Choroid plexus epithelial cell (primary cell): ENCODE measurements around the gene ECHDC1.

Experiments used
- DNase-seq: peaks from one replicate; pipeline ENCODE4 v3.0.0-alpha.2; 2010; ENCODE audit warnings: low read depth
- H3K4me3 ChIP-seq: 2 replicates; pipeline ENCODE4 v1.5.1; 2011; ENCODE audit warnings: low read depth, mild to moderate bottlenecking, control low read depth, low read length, moderate library complexity
- TF ChIP-seq, protein P1 (sequence below): conservative IDR thresholded peaks from 2 replicates; pipeline ENCODE4 v1.5.1; 2011; ENCODE audit warnings: low read depth, mild to moderate bottlenecking, control low read depth, inconsistent platforms, low read length, moderate library complexity

The ECHDC1 gene

DNA sequence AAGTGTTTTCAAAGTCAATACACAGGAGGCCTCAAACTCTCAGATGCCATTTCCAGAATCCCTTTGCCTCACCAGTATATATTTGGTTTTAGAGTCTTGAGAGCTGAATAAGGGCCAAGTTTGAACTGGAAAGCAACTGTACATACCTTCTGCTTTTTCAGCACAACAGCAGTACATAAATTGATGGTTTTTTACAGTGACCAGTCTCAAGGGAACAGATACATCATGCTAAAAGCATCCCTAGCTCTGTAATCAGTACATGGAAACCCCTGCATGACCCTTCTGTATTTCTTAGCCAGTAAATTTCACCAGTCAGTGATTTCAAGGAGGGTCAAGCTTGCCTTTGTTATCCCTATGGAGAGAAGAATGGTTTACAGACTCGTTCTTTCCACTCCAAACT, 40.6 kb upstream of the ECHDC1 start:
- peak; percentile 83 for DNase-seq
- H3K4me3 ChIP-seq: no peak overlapping the region
- TF ChIP-seq, protein P1, sequence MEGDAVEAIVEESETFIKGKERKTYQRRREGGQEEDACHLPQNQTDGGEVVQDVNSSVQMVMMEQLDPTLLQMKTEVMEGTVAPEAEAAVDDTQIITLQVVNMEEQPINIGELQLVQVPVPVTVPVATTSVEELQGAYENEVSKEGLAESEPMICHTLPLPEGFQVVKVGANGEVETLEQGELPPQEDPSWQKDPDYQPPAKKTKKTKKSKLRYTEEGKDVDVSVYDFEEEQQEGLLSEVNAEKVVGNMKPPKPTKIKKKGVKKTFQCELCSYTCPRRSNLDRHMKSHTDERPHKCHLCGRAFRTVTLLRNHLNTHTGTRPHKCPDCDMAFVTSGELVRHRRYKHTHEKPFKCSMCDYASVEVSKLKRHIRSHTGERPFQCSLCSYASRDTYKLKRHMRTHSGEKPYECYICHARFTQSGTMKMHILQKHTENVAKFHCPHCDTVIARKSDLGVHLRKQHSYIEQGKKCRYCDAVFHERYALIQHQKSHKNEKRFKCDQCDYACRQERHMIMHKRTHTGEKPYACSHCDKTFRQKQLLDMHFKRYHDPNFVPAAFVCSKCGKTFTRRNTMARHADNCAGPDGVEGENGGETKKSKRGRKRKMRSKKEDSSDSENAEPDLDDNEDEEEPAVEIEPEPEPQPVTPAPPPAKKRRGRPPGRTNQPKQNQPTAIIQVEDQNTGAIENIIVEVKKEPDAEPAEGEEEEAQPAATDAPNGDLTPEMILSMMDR: no peak

DNA sequence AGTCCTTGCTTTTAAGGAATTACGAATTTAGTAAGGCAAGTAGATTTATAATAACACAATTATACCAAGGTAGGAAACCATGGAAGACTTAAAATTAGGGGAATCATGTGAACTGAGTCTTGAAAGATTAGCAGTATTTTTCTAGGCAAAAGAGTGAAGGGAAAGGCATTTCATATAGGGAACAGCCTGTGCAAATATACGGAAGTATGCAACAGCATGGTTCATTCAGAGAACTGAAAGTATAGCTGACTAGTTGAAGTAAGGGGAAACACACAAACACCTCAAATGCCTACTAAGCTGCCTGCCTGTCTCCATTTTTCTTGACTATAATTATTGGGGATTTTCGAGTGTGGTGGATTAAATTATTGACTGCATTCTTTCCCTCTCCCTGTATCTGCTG, 39.0 kb upstream of the ECHDC1 start:
- TF ChIP-seq, protein P1: no peak
- no peak for DNase-seq
- H3K4me3 ChIP-seq: no peak overlapping the region

DNA sequence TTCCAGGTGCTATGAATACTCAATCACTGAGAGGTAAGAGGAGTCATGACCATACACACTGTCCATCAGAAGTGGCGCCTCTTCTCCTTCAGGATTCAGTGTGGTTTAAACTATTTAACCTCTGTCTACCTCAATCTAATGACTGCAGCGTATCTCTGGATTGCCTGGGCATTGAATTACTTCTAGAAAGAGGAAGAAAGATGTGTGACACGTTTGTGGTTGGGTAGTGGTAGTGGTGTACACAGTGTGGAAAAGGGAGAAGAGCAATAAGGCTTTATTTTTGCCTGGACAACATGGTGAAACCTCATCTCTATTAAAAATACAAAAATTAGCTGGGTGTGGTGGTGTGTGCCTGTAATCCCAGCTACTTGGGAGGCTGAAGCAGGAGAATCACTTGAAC, 38.0 kb upstream of the ECHDC1 start:
- TF ChIP-seq, protein P1: no peak
- no peak overlapping the region for H3K4me3 ChIP-seq
- DNase-seq: no peak

DNA sequence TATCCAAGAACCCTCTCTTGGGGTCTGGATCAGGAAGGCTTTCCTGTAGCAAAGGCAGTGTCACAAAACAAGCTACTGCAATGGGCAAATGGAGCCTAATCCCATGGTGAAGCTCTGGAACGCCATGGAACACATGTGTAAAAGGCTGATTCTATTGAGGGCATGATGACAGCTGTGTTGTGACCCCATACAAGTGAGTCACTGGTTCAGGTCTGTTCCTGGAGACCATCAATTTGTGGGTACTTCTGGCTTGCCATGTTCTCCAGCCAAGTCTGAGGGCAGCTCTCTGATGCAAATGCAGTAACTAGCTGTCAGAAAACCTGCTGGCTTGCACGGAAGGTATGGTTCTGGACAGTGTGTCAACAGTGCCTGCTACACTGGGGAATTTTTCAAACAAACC, 33.3 kb upstream of the ECHDC1 start:
- no peak overlapping the region for H3K4me3 ChIP-seq
- peak; percentile 18 for DNase-seq
- TF ChIP-seq, protein P1: no peak

DNA sequence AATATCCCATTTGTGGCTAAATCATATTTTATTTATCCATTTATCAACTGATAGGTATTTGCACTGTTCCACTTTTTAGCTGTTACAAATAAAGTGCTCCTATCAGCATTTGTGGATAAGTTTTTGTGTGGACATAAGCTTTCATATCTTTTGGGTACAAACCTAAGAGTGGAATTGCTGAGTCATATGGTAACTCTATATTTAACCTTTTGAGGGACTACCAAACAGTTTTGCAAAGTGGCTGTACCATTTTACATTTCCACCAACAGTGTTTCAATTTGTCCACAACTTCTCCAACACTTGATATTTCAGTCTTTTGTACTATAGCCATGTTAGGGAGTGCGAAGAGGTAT, 23.6 kb upstream of the ECHDC1 start:
- TF ChIP-seq, protein P1: no peak
- DNase-seq: peak; percentile 15
- no peak overlapping the region for H3K4me3 ChIP-seq

DNA sequence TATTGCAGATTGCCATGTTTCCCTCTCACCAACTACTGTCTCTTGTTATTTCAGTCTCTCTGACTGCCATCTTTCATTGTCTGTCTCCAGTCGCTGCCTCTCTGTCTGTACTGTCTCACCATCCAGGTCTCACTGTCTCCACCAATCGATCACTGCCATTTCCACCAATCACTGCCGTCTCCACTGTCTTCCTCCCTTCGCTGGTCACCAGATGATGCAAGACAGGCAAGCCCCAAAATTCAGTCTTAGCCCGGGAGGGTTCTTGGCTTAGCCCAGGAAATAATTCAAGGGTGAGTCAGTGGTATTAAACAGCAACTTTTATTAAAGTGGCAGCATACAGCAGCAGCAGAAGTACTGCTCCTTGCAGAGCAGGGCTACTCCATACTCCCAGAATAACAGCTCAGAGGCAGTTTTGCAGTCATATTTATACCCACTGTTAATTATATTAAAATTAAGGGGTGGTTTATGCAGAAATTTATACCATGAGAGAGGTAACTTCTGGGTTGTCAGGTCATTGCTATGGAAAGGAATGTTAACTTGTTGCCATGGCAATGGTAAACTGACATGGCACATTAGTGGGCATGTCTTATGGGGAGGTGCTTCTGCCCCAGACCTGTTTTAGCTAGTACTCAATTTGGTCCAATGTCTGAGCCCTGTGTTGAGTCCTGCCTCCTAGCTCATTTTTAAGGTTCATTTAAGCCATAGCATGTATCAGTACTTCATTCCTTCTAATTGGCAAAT, 23.0 kb upstream of the ECHDC1 start:
- TF ChIP-seq, protein P1: no peak
- H3K4me3 ChIP-seq: no peak overlapping the region
- peak; percentile 99 for DNase-seq

DNA sequence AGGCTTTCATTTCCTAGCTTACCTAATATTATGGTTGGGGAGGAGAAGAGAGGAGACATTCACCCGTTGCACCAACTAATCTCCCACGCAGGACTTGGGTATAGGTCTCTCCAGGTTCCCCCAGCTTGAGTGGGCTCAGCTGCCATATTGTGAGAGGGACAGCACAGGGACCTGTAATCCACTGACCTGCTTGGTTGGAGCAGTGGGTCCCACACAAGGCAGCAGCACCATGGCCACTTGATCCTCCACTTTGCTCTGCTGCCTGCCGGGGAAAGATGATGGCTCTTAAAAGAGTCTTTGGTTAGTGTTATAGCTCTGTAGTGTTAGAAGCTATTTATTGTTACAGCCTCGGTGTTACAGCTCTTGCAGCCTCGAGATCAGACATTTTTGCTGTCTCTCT, 22.5 kb upstream of the ECHDC1 start:
- TF ChIP-seq, protein P1: no peak
- no peak for DNase-seq
- no peak overlapping the region for H3K4me3 ChIP-seq
